Adrenal gland (tissue), 5 donors: ENCODE data around the gene ABCC11.

Source experiments
- POLR2A ChIP-seq, 2 donors: fragments of 450-650 bp; IDR thresholded peaks; one replicate each; pipeline ENCODE4 v1.6.1; 2017; ENCODE audit warnings: antibody characterized with exemption in 2 of 2, mild to moderate bottlenecking in 2 of 2, moderate library complexity in 1 of 2
- TF ChIP-seq, protein P1 (sequence below), 6 experiments: fragments of 450-650 bp in 4 of 6; fragments of 200-600 bp in 2 of 6; sonication (generic) in 1 of 6; IDR thresholded peaks; 1 replicate in 5 of 6; 2 replicates in 1 of 6; pipeline versions ENCODE4 v1.5.1 to v1.8.0; 2016 to 2021; ENCODE audit warnings: antibody characterized with exemption in 6 of 6, mild to moderate bottlenecking in 2 of 6, moderate library complexity in 1 of 6
- donor health status: DM: no; HTN: no; CAD: no.

DNA sequence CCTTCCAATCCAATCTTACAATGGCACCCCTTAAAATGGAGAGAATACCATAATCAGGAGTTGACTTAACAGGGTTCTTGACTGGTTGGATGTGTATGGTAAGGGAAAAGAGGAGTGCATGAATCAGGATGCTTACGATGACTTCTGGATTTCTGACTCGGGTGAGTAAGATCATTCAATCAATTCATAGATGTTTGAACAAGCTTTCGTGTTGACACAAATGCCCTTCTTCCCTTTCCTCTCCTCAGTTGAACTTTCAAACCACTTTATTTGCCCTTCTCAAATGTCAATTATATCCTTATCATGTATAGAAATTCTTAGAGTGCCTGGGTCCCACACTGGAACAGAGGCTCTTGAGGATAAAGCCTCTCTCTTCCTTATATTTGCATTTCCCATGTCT, 117.4 kb downstream of the ABCC11 start:
- TF ChIP-seq, protein P1, sequence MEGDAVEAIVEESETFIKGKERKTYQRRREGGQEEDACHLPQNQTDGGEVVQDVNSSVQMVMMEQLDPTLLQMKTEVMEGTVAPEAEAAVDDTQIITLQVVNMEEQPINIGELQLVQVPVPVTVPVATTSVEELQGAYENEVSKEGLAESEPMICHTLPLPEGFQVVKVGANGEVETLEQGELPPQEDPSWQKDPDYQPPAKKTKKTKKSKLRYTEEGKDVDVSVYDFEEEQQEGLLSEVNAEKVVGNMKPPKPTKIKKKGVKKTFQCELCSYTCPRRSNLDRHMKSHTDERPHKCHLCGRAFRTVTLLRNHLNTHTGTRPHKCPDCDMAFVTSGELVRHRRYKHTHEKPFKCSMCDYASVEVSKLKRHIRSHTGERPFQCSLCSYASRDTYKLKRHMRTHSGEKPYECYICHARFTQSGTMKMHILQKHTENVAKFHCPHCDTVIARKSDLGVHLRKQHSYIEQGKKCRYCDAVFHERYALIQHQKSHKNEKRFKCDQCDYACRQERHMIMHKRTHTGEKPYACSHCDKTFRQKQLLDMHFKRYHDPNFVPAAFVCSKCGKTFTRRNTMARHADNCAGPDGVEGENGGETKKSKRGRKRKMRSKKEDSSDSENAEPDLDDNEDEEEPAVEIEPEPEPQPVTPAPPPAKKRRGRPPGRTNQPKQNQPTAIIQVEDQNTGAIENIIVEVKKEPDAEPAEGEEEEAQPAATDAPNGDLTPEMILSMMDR (IDR thresholded peaks at IDR 0.05): no peak
- TF ChIP-seq POLR2A (IDR thresholded peaks at IDR 0.05): no peak
